DMS153 (cell line): ENCODE measurements around the gene ZC3H4.
"Not testable (repeated sequence)": the region's sequence is repeated elsewhere in the genome, so short reads cannot be mapped to it uniquely, and the experiment has no call there.

Experiments
- DNase-seq: peaks from one replicate; lab custom pipeline; 2025; lab: John Stamatoyannopoulos, UW

The ZC3H4 gene

DNA sequence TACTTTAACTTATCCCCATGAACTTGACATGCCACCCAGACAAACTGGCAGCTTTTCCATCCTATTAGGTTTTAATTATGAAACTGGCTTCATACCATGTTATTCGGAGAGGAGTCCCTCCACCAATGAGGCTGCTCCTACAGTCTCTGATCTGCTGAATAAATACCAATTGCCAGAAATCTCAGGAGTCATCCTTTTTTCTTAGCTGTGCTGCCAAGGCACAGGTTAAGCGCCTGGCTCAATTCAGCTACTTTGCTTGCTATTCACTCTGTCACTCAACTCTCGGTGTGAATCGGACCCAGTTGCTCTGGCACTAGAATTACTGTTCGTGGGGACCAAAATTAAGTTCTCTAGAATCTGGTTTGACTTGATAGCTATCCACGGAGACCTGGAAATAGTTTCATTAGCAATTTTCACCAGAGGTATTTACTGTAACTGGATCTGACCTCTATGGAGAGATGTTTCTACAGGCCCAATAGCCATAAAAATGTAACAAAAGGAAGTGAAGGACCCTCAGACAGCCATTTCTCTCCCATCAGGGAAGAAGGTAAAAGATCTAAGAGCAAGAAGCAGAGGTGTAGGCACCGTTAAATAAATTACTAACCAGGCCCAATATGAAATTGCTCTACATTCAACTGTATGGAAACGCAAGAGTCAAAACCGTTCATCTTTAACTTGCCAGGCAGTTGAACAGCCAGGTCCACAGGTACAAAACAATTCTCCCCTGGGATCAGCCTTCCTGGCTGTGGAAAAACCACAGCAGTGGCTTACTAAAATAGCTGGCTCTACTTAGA is 5.4 kb downstream of the ZC3H4 start:
- DNase-seq = no peak

DNA sequence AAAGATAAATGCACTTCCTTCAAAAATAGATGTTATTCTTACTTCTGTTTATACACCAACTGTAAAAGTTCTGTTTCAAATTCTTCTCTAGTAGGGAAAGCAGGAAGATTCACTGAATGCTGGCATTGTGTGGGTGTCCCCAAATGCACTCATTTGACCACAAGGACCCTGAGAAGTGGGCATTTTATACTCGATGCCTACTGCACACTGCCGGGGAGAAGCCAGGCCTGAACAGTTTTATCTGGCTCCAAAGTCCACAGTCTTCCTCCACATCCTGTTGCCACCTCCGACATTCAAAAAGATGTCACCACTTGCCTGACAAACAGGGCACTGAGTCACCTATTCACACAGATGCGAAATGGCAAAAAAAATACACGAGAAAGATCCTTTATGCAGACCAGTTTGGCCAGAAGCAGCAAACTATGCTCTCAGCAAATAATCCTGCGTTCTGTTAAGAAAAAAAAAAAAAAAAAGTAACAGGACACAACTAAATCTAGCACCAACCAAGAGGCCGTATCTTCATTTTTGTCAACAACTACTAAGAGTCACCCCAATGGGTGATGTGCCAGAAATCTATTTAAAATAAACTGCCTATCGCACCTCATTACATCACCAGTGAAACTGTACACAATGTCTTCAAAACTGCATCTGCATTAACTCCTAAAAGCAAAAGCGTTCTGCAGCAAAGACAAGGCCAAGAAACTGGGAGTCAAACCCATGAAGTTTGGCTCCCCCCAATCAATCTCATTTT is 6.2 kb downstream of the ZC3H4 start:
- DNase-seq = no peak

DNA sequence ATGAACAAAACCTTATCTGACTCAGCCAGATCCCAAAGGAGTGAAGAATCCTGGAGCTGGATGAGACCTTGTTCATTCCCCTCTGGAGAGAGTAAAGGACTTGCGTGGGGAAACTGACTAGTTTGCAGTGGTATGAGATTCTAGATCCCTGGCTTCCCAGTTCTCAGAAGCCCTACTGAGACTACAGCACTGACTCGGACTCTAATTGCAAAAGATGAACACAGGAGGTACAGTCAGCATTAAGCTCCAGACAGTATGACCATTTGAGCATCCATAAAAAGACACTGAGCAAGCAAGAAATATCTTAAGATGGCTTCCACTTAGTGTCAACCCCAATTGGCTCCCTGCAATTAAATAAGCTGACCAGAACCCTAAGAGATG is 6.8 kb downstream of the ZC3H4 start:
- DNase-seq = no peak

DNA sequence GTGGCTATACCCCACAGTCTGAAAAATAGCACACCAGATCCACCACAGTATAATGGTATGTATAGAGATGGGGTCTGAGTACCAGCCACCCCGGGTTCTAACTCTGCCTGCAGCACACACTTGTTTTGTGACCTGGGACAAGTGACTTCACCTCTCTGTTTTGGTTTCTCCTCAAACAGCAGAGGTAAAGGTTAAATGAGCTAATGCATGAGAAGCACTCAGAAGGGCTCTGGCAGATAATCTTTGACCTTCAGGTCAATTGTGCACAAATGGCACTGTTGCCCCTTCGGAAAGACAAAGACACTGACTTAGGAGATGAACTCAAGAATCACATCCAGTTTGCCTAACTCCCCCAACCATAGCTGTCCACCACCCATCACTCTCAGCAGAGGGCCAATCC is 7.7 kb downstream of the ZC3H4 start:
- DNase-seq = no peak

DNA sequence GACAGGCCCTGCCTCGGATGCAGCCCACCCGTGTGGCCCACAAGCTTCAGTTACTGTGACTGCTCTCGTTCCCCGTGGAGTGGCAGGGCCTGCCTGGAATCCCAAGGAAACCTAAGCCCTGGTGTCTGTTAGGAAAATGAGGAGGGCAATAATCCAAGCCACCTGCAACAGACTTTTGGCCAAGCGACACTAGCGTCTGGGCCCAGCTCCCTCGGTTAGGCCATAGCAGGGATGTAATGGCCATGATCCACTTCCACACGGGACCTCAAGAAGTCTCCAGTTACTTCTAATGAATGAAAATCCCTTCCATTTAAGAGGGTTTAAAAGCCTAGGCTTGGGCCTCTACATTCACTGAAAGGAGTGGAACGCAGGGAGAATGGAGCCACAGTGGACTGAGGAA is 8.9 kb downstream of the ZC3H4 start:
- DNase-seq = no peak

DNA sequence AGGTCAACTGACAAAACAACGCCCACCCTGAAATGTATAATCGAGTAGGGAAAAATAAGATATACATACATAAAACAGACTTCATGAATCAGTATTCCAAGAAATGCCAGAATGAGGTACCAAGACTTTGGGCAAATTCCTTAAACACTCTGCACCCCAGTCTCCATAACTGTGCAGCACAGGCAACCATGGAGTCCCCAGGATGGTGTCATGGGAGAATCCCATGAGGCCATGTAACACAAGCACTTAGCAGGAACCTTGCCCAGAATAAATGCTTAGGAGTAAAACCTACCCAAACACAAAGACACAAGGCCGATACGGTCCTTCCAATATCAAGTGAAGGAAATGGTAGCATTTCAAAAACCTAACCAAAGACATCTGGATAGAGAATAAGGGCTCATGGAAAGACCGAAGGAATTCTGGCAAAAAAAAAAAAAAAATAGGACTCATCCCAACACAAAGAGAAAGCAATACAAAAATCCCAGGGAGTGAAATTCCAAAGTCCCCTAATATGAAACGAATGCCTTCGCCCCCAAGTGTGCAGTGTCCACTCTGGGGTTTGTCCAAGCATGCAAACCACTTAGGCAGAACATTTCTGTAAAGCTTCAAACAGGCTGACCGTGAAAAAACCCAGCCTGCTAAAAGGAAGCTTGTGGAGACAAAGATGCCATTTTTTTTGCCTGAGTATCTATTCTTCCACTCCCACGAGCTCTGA is 11.1 kb downstream of the ZC3H4 start:
- no peak for DNase-seq

DNA sequence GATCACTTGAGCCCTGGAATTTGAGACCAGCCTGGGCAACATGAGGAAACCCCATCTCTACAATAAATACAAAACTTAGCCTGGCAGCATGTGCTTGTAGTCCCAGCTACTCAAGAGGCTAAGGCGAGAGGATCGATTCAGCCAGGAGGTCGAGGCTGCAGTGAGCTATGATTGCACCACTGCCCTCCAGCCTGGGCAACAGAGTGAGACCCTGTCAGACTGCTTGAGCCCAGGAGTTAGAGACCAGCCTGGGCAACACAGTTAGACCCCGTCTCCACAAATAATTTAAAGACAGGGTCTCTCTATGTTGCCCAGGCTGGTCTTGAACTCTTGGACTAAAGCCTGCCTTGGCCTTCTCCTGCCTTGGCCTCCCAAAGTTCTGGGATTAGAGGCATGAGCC is 12.5 kb downstream of the ZC3H4 start:
- not testable (repeated sequence) for DNase-seq

DNA sequence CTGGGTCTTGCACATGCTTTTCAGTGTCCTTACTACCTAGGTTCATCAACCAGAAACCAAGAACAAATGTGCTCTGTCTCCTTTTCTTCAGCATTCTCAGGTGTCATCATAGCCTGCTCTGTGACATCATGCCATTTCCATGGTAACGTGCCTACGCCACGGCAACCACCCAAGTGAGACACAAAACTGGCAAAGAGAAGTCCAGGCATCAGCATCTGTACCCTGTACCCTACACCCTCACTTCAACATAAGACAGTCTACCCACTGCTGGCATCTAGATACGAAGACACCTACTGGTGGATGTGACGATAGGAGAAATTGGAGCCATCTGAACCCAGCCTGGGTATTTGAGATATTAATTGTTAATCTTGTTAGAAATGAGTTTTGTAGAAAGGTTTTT is 13.3 kb downstream of the ZC3H4 start:
- no peak for DNase-seq

DNA sequence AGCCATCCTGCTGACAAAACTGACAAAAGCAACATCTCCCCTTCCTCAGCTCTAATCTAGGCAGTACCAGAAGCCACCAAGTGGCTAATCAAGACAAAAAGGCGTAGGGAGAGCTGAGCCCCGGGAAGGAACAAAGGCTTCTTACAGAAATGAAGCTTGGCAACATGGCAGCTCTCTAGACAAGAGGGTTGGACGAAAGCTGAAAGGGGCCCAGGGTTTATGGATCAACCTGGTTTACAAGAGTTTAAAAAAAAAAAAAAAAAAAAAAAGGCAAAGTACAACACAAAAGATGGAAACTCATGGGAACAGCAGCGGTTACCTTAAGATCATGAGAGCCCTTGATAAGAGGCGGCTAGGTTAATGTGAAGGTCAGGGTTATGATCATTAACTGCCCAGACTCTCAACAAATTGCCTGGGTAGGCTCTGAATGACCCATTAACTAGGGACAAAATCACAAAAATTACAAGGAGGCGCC is 14.0 kb downstream of the ZC3H4 start:
- DNase-seq = no peak

DNA sequence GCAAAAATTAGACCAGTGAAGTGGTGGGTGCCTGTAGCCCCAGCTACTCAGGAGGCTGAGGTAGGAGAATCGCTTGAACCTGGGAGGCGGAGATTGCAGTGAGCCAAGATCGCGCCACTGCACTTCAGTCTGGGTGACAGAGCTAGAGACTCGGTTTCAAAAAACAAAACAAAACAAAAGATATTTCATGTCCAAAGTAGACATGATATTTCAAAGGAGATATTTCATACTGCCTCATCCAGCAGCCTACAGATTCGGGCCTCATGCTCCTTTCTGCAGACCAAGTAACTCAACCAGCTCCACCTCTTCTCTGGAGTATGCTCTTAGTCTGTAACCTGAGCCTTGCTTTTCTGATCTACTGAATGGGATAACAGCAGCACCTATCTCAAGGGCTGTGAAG is 15.0 kb downstream of the ZC3H4 start:
- no peak for DNase-seq

DNA sequence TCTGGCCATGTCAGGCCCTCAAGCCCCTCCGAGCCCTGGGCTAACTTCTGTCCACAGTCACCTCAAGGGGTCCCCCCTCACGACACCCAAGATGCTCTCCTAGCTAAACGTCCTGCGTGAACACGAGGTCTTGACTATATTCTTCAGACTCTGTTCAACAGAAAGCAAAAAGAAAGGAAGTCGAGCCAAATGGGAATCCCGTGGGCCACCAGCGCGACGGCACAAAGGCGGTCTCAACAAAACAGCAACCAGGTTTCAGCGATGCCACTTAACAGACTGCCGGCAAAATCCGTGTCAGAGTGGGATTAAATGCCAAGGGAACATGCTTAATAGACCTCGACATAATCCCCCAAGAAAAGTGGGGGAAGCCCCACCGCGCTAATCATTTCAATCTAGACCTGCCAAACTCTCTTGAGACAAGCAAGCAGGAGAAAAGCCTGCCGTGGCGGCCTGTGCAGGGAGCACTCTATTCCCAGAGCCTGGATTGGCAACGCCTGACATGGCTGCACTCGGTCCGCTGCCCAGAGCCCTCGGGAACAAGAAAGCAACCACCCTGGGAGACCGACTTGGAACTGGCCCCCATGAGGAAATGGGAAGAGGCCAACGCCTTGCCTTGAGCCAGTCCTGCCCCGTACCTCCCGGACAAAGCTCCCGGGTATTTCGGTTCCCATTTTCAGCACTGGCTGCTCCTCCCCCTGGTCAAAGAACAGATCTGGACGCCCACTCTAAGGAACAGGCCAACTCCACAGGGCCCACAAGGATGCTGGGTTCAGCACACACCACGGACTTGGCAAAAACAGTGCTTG is 16.0 kb downstream of the ZC3H4 start:
- no peak for DNase-seq

DNA sequence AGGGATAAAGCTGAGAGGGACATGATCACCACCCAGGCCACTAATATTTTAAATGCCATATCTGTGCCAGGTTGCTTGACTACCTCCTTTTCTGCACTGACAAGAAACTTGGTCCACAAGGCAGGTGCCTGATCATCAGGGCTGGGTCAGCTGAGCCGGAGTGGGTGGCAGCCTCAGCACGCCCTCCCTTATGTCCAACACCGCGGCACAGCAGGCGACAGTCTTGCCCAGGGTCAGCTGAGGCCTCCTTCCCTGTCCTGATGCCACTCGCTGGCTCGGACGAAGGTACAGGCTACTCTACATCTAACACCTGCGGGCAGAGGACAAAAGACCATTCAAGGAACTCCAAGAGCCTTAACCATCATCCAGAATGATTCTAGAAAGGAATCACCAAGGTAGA is 16.9 kb downstream of the ZC3H4 start:
- DNase-seq = no peak

DNA sequence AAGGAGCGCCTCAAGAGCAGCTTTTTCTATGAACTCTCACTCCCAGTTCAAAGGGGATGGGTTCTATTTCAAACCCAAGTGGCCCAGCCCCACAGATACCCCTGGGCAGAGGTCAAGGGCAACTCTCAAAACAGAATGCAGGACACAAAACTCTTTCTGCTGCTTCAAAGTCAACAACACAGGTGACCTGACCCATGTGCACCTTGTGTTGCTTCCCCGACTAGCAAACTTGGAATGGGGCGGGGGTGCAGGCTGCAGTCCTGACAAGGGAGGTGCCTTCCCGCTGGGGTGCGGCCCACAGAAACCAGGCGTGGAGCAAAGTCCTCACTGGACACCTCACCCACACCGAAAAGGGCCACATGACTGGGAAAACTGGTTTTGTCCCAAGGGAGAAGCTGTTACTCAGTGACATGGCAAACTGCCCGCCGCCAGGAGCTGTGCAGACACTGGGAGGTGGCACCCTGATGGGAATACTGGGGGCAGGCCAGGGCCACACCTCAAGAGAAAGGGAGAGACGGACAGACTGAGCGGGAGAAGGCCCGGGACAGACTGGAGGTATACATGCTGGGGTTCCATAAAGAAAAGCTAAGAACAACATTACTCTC is 17.4 kb downstream of the ZC3H4 start:
- peak; percentile 42 for DNase-seq

DNA sequence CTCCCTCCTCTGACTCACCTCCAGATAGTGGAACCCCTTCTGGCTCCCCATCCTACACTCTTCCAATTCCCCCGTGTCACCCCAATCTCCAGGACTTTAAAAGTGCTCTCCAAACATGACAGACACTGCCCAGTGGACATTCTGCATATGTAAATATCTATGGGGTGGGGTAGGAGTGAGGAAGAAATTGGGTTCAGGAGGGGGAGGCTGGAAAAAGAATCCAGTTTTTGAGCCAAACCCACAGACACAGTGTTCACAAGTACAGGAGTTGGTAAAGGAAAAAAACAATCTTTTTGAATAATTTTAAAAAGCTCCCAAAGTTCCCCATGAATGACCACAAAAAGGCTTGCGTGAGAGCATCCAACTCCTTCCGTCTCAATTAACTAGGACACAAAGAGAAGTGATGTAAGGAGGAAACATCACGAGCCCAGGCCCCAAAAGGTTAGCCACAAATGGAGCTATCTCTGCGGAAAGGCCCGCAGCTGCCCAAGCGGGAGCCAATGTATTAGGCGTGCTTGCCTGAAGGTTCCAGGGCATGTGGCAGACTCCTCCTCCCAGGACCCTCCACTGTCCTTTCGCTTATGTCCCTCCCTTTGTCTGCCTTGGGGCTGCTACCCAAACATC is 18.0 kb downstream of the ZC3H4 start:
- DNase-seq = no peak

DNA sequence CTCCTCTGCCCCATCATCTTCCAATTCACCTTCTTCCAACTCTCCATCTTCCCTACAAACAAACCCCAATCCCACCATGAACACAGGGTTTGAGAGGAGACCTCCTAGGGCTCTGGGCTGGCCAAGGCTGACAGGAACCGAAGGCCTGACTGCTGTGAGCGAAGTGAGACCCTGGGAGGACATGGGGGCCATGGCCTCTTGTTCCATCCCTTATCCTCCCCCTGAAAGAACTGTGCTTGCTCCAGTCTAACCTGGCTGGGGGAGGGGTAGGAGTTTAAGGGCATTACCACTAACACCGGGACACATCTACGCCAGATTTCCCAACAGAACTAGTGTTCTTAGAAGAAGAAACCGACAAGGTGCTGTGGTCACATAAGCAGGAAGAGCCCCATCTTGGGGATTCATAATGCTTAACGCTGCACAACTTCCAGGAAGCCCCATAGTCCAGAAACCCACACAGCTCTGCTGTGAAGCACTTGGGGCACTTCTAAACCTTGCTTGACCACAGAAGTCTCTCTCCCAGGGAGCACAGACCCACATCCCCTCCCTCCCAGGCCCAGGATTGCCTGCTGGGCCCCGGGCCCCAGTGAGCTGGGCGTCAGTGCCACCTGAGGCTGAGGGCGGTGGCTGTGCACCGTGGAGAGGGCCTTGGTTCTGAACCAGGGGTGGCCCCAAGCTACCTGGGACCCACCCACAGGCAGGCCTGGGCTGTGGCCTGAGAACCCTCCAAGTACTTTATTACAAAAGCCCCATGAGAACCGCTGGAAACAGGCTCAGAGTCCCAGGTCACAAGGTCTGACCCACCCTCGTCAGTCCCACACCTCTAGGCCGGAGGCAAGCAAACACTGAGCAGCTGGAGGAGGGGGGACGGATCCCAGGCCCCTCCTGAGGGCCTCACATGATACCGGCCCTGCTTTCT is 18.8 kb downstream of the ZC3H4 start:
- no peak for DNase-seq

DNA sequence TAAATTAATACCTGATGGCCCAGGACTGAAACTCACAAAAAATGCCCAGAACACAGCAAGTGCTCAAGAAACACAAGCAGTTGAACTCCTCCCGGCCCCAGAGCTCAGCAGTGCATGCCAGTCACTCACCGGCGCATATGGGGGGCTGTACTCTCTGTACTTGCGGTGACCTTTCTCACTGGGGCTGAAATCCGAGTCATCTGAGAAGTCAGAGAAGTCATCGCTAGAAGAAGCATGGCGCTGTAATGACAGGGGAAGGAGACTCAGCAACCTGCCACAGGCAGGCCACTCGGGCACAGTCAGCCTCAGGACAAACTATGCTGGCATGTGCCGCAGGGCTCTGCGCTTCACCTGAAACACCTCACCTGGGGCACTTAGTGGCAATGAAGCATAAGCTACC is 19.7 kb downstream of the ZC3H4 start:
- no peak for DNase-seq

DNA sequence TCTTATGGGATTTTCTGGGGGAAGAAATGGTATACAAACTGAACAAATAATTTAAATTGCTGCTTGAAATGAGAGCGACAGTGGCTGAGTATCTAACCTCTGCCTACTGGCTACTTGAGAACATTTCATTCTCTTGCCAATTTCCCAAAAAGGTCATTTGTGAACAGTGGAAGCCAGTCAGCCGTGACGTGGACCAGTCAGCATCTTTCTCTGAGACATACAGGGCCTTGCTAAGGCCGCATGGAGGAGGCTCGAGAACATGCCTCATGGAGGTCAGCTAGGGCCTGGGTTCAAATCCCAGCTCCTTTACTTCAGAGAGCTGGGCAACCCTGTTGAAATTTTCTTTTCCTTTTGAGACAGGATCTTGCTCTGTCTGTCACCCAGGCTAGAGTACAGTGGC is 20.3 kb downstream of the ZC3H4 start:
- no peak for DNase-seq

DNA sequence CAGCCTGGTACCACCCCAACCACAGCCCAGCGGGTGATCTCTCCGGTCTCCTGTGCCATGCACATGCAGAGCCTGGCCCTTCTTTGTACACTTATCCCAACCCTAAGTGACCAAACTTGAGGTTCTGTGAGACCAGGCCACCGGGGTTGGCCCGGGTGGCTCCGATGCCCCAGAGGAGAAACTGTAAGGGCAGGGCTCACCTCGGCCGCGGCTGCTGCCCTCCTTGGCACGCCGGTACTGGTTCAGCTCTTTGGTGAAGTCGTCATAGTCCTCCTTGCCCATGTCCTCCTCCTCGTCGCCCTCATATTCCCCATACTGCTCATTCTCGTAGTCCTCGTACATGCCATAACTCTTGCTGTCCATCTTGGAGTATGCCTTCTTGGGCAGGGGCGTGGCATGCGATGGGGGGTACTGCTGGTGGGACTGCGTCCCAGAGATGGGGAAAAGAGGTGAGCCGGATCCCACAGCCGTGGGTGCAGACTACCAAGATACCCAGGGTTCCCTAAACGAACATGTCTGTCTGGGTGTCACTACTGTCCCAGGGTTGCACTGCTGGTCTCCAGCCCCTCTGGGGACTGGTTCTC is 23.7 kb downstream of the ZC3H4 start:
- DNase-seq = no peak

DNA sequence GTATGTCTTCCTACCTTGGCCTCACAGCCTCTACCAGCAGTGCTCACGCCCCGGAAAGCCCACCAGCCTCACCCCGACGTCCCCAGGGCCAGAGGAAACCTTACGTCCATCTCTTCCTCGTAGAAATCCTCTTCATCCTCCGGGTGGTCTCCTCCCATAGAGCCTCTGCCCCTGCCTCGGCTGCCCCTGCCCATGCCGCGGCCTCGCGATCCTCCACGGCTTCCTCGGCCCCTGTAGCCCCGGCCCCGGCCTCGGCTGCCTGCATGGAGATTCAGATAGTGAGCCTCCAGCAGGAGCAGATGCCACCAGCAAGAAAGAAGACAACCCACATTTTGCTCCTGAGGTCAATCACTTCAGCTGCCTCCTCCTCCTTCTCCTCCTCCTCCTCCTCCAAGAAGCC is 27.3 kb downstream of the ZC3H4 start:
- DNase-seq = no peak
